Colon (tissue), 2 donors: ENCODE measurements around the gene SEC23A.
"Not testable (repeated sequence)": the region's sequence is repeated elsewhere in the genome, so short reads cannot be mapped to it uniquely, and the experiment has no call there.

Experiments
- FAIRE-seq: peaks from 2 replicates; lab custom pipeline; 2012; peaks lifted over from hg19 to GRCh38; lab: Jason Lieb, UNC
- donor health status: control.
- donor health status: control.

SEC23A gene

GRCh38 chr14:39102969-39103957 is at the start of gene SEC23A:
TSS of gene SEC23A (minus strand) at chr14:39103235. CDS start at chr14:39096118, 7,117 bp downstream.
- no peak for FAIRE-seq

- FAIRE-seq: no peak
Observed at GRCh38 chr14:39145266-39145966, 42.4 kb upstream of the SEC23A start.

DNA sequence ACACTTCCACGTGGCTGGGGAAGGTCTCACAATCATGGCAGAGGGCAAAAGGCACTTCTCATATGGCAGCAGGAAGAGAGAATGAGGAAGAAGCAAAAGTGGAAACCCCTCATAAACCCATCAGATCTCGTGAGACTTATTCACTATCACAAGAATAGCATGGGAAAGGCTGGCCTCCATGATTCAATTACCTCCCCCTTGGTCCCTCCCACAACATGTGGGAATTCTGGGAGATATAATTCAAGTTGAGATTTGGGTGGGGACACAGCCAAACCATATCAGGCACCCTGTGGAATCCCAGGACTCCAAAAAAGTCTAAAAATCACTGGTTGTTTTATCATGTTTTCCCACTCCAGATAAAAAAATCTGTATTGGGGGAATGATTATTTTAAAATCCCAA is 40.2 kb upstream of the SEC23A start:
- FAIRE-seq: not testable (repeated sequence)

DNA sequence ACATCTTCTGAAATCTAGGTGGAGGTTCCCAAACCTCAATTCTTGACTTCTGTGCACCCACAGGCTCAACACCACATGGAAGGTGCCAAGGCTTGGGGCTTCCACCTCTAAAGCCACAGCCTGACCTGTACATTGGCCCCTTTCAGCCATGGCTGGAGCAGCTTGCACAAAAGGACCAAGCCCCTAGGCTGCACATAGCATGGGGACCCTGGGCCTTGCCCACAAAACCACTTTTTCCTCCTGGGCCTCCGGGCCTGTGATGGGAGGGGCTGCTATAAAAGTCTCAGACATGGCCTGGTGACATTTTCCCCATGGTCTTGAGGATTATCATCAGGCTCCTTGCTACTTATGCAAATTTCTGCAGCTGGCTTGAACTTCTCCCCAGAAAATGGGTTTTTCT is 38.6 kb upstream of the SEC23A start:
- FAIRE-seq: not testable (repeated sequence)

- FAIRE-seq: no peak
Observed at GRCh38 chr14:39140170-39140569, 37.1 kb upstream of the SEC23A start.

DNA sequence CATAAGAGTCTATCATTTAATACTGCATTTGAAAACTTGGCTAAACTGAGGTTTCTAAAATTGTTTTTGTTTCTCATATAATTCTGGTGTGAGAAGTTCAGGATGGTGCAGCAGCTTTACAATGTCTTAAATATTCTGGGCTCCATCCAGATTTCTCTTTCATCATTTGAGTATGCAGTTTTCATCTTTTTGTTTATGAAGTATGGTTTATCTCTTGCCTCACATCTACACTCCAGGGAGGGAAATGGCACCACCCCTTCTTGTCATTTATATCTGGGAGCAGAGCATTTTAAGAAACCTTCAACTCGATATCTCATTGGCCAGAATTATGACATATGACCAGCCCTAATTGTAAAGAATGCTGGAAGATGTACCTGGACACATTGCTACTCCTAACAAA is 35.4 kb upstream of the SEC23A start:
- FAIRE-seq: no peak

DNA sequence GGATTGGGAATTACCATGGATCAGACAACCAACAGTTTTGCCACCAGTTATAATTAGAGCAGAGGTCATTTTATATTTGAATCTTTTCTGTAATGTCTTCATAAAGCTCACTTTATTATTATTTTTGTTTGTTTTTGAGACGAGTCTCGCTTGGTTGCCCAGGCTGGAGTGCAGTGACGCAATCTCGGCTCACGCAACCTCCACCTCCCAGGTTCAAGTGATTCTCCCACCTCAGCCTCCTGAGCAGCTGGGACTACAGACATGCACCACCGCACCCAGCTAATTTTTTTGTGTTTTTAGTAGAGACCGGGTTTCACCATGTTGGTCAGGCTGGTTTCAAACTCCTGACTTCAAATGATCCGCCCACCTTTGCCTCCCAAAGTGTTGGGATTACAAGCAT is 34.8 kb upstream of the SEC23A start:
- FAIRE-seq: not testable (repeated sequence)

GRCh38 chr14:39122330-39123138 is 19.5 kb upstream of the SEC23A start:
- no peak for FAIRE-seq

GRCh38 chr14:39114073-39114838 is 11.2 kb upstream of the SEC23A start, which contains the start of gene GEMIN2:
TSS of gene GEMIN2 (plus strand) at chr14:39114323. CDS start at chr14:39114339, 16 bp downstream.
- no peak for FAIRE-seq

GRCh38 chr14:39113685-39114072 is 10.6 kb upstream of the SEC23A start:
- no peak for FAIRE-seq

DNA sequence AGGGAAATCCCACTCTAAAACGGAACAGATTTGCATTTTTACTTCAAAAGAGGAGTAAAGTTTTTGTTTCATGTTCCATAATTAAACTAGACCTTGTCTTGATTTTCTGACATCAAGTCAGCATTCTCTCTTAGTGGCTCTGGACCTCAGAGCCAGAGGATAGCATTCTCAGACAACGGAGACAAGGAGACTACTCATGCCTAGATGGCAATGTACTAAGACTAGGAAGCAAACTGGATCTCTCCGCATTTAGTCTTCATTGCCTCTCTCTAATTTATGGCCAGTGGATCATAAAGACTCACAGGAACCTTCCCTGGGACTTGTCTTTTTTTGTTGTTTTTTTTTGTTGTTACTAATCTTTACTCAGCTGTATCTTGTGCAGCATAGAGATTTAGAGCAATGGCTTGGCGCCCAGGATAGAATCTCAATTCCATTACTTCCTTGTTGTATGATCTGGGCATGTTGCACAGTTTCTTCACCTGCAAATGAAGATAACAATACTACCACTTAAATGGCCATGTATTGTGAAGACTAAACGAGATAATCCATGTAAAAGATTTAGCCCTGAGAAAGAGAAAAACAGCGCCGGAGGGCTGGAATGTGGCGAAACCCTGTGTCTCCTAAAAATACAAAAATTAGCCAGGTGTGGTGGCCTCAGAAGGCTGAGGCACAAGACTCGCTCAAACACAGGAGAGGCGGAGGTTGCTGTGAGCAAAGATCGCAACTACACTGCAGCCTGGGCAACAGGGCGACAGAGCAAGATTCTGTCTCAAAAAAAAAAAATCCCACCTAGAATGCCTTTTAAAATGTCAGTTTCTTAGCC is 7.1 kb upstream of the SEC23A start:
- FAIRE-seq: no peak

- no peak for FAIRE-seq
Observed at GRCh38 chr14:39108791-39109190, 5.8 kb upstream of the SEC23A start.

GRCh38 chr14:39107591-39107996 is 4.6 kb upstream of the SEC23A start:
- no peak for FAIRE-seq

DNA sequence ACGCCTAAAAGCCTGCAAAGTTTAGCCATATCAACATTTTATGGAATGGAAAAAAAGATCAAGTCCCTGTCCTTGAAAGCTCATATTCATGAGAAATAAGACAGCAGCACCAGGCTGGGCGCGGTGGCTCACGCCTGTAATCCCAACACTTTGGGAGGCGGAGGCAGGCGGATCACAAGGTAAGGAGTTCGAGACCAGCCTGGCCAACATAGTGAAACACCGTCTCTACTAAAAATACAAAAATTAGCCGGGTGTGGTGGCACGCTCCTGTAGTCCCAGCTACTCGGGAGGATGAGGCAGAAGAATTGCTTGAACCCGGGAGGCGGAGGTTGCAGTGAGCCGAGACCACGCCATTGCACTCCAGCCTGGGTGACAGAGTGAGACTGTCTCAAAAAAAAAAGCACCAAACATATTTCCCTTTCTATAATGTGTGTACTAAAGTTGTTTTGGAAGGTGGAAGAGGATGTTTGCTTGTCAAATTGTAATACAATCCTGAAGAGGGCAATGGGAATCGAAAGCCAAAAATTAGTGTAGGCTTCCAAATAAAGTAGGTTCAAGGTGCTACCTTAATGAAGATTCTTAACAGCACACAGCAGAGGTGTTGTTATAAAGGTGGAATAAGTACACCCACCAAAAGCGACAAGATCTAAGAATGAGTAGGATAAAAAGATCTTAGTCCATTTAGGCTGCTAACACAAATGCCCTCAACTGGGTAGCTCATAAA is 1.2 kb upstream of the SEC23A start:
- FAIRE-seq: not testable (repeated sequence)

GRCh38 chr14:39102265-39102968 is 618 bp downstream of the SEC23A start:
- FAIRE-seq: no peak

- no peak for FAIRE-seq
Observed at GRCh38 chr14:39099748-39100147, 3.3 kb downstream of the SEC23A start.

GRCh38 chr14:39099215-39099614 is 3.8 kb downstream of the SEC23A start:
- not testable (repeated sequence) for FAIRE-seq

DNA sequence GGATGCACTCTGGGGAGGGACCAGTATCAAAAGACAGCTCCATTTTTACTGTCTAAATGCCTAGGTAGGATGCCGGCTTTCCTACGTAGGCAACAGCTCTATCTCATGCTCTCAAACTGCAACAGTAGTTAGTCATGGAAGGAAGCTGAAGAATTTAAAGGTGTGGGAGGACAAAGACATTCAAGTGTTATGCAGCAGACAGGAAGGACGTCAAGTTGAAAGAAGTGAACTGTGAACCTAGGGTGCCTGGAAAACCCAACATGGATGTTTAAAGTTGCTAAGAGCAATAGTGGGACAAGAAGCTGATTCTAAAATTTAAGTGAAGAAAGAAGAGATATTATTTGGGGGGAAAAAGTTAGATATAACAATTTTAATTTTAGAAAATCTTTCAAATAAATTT is 5.9 kb downstream of the SEC23A start:
- FAIRE-seq: no peak

- no peak for FAIRE-seq
Observed at GRCh38 chr14:39094515-39094914, 8.5 kb downstream of the SEC23A start.
